GM12878 (cell line): ENCODE data around the gene KIAA1217.

Source experiments
- ATF3 ChIP-seq: IDR thresholded peaks from 2 replicates; pipeline ENCODE4 v1.6.1; 2011; ENCODE audit warnings: low read depth, mild to moderate bottlenecking, low read length, moderate library complexity, borderline replicate concordance; ENCODE audit errors: extremely low read depth
- CHD4 ChIP-seq: fragments of 200-600 bp; sonication (generic); IDR thresholded peaks from 2 replicates; pipeline ENCODE4 v1.6.1; 2016; ENCODE audit warnings: mild to moderate bottlenecking
- CTCF ChIP-seq, 3 experiments: IDR thresholded peaks in 2 of 3; conservative IDR thresholded peaks in 1 of 3; 2 replicates each; pipeline ENCODE4 v1.5.1; 2011; ENCODE audit warnings: low read depth in 3 of 3, low read length in 3 of 3, mild to moderate bottlenecking in 3 of 3, control low read depth in 2 of 3, moderate library complexity in 2 of 3, inconsistent platforms in 1 of 3, mixed read lengths in 1 of 3; ENCODE audit not compliant: control insufficient read depth in 2 of 3, insufficient read depth in 1 of 3; ENCODE audit errors: extremely low read depth in 1 of 3
- ESRRA ChIP-seq: IDR thresholded peaks from 2 replicates; pipeline ENCODE4 v1.6.1; 2012; ENCODE audit warnings: mild to moderate bottlenecking, low read length, improper control_type of control experiment
- EZH2 ChIP-seq: IDR thresholded peaks from 2 replicates; pipeline ENCODE4 v1.6.1; 2012; ENCODE audit warnings: low read depth, mild to moderate bottlenecking, control low read depth, inconsistent platforms, low read length, borderline replicate concordance; ENCODE audit not compliant: control insufficient read depth
- HDAC2 ChIP-seq: fragments of 200-600 bp; sonication (generic); IDR thresholded peaks from 2 replicates; pipeline ENCODE4 v1.6.1; 2017
- POLR2A ChIP-seq: IDR thresholded peaks from 2 replicates; pipeline ENCODE4 v1.6.1; 2011; ENCODE audit warnings: low read depth, mild to moderate bottlenecking, low read length
- SRF ChIP-seq, 2 experiments: IDR thresholded peaks; 2 replicates each; pipeline ENCODE4 v1.6.1; 2011; ENCODE audit warnings: low read depth in 2 of 2, low read length in 2 of 2, mild to moderate bottlenecking in 1 of 2, moderate library complexity in 1 of 2
- TCF3 ChIP-seq: IDR thresholded peaks from 2 replicates; pipeline ENCODE4 v1.6.1; 2012; ENCODE audit warnings: low read depth, mild to moderate bottlenecking, low read length, borderline replicate concordance; ENCODE audit not compliant: insufficient read depth
- ZNF24 ChIP-seq: fragments of 450-650 bp; IDR thresholded peaks from 2 replicates; pipeline ENCODE4 v1.6.1; 2017; ENCODE audit warnings: antibody characterized with exemption, mild to moderate bottlenecking

DNA sequence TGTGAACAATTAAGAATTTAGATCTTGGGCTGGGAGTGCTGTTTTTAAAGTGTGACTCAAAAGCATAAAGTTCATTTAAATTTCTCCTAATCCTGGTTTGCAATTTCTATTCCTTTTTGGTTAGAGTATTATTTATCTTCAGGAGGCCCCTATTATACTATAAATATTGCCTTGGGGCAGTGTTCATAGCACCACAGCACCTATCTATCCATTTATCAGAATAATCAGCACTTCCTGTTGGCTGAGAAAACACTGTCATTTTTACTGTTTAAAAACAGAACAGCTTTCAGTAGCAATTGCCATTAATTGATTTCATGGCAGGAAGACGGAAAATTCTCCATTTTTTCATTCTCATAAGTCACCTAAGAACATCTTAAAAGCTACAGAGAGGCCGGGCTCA, 111.4 kb downstream of the KIAA1217 start:
- no peak for TF ChIP-seq TCF3
- TF ChIP-seq ATF3 = no peak
- no peak for TF ChIP-seq CTCF (IDR thresholded peaks at IDR 0.05 in 2 of 3, conservative IDR thresholded peaks at IDR 0.05 in 1 of 3; ENCODE audit: control insufficient read depth in 2 of 3, extremely low read depth in 1 of 3, insufficient read depth in 1 of 3, low read depth in 3 of 3, low read length in 3 of 3)
- no peak for TF ChIP-seq SRF (IDR thresholded peaks at IDR 0.05; ENCODE audit: low read depth in 2 of 2, low read length in 2 of 2)
- no peak for TF ChIP-seq ZNF24
- no peak for TF ChIP-seq ESRRA
- no peak for TF ChIP-seq EZH2
- TF ChIP-seq POLR2A = no peak
- TF ChIP-seq HDAC2 = no peak
- no peak for TF ChIP-seq CHD4
